GM19452 (cell line): ENCODE data around the gene CALML3.
"Not testable (repeated sequence)": the region's sequence is repeated elsewhere in the genome, so short reads cannot be mapped to it uniquely, and the experiment has no call there.

Experiments
- ATAC-seq: cut with Tn5 transposase; IDR thresholded peaks from one replicate; pipeline ENCODE4 v1.9.1; 2021; ENCODE audit not compliant: unreplicated experiment

CALML3 gene

DNA sequence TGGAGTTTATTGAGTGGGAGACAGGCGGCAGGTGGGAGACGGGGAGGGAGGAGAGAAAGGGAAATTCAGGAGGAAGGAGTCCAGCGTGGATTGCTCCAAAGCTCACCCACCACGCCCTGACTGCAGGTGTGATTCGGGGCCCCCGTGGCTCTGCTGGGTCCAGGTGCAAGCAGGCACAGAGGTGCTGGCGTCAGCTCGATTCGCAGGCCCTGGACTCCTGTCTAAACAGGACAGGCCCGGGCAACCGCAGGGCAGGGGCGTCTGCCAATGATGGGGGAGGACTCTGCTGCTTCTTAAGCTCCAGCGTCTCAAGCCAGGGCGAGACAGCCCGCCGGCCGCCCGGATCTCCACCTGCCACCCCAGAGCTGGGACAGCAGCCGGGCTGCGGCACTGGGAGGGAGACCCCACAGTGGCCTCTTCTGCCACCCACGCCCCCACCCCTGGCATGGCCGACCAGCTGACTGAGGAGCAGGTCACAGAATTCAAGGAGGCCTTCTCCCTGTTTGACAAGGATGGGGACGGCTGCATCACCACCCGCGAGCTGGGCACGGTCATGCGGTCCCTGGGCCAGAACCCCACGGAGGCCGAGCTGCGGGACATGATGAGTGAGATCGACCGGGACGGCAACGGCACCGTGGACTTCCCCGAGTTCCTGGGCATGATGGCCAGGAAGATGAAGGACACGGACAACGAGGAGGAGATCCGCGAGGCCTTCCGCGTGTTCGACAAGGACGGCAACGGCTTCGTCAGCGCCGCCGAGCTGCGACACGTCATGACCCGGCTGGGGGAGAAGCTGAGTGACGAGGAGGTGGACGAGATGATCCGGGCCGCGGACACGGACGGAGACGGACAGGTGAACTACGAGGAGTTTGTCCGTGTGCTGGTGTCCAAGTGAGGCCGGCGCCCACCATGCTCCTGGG is at the start of gene CALML3:
TSS of gene CALML3 (plus strand) at position 321 of the 920 bp plus-strand sequence. CDS start at position 446, 125 bp downstream.
- ATAC-seq = no peak

DNA sequence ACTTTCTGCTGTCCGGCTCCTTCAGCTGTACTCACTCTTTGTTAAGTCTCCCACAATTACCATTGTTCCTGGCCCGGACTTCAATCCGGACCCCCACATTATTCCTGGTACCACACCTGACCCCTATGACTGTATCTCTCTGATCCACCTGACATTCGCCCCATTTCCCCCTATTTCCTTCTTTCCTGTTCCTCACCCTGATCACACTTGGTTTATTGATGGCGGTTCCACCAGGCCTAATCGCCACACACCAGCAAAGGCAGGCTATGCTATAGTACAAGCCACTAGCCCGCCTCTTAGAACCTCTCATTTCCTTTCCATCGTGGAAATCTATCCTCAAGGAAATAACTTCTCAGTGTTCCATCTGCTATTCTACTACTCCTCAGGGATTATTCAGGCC is 49.7 kb upstream of the CALML3 start:
- ATAC-seq = not testable (repeated sequence)

DNA sequence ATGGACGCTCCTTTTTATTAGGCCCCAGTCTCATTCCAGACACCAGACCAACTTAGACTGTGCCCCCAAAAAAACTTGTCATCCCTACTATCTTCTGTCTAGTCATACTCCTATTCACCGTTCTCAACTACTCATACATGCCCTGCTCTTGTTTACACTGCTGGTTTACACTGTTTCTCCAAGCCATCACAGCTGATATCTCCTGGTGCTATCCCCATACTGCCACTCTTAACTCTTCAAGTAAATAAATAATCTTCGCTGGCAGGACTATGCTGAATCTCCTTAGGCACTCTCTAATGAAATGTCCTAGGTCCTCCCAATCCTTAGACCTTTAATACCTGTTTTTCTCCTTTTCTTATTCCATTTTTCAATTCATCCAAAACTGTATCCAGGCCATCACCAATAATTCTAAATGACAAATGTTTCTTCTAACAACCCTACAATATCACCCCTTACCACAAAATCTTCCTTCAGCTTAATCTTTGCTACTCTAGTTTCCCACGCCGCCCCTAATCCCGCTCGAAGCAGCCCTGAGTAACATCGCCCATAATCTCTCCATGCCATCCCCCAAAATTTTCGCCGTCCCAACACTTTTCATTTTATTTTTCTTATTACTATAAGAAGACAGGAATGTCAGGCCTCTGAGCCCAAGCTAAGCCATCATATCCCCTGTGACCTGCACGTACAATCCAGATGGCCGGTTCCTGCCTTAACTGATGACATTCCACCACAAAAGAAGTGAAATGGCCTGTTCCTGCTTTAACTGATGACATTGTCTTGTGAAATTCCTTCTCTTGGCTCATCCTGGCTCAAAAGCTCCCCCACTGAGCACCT is 48.6 kb upstream of the CALML3 start:
- not testable (repeated sequence) for ATAC-seq

DNA sequence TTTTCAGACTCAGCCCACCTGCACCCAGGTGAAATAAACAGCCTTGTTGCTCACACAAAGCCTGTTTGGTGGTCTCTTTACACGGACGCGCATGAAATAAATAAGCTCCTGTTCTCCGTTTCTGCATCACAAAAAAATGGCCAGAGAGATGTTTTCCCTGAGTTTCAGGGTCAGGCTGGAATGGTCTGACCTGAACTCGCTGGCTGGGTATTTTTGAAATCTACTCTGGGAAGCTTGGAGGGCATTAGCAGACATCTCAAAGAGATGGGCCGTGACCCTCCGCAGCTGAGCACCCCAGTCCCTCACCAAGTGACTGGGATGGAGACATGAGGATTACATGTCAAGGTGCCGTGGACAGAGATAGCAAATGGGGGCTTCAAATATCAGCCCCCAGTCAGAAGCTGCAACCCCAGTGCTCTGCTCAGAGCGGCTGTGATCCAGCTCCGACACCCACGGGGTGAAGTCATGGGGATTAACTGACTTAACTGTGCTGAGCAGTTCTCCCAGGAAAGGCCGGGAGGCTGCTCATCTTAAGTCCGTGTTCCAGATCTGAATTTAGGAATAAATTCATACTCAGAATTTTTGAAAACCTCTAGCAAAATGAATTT is 47.7 kb upstream of the CALML3 start:
- no peak for ATAC-seq

DNA sequence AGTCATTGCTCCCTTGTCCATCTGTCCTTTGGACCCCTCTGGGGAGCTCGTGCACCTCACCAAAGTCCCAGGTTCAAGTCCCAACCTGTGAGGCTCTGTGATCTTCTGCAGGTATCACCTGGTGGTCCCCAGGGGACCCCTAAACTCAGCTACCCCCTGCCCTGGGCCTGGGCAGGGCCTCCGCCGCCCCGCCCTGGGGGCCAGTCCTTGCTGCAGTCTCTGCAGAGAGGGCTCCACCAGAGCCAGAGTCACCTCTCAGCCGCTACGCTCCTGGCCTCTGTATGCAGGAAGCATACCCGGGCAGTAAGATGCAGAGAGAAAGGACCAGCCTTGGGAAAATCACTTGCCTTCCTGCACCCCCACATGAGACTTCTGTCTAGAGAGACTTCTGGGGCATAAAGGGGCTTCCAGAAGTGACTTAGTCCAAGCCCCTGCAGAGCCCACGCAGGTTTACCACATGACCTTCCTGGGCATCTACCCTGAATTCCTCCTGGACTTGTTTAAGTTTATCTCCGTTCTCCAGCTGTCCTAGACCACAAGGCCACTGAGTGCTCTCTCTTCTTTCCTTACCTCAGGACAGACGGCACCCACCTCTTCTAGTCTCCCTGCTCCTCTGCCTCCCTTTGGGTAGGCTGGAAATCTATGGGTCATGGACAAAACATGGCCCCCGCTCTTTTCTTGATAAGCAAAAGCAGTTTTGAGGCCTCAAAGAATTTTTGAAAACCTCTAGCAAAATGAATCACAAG is 46.6 kb upstream of the CALML3 start:
- ATAC-seq = no peak

DNA sequence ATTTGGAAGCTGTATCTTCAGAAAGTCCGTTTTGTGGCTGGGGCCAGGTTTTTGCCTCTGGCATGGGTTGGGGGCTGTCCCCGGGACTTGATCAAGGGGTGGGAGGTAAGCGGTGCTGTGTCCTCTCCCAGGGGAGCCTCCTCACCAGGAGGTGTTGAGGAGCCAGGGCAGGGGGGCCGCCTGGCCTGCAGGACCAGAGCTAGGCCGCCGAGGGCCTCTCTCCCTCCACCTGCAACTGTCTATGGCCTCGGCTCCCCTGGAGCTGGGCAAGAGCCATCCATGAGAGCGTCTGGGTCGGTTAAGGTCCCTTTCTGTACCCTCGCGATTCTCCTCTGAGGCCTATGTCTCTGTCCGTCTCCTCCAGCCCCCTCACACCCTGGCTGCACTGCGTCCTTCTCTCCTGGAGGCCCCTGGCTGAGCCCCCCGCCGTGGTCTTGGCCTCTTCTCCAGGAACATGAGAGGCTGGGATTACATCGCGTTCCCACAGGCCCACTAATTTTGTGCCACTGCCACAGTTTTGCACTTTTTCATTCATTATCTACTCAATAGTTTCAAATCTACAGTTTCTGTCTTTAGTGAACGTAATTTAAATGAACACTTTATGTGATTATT is 46.0 kb upstream of the CALML3 start:
- ATAC-seq = no peak

DNA sequence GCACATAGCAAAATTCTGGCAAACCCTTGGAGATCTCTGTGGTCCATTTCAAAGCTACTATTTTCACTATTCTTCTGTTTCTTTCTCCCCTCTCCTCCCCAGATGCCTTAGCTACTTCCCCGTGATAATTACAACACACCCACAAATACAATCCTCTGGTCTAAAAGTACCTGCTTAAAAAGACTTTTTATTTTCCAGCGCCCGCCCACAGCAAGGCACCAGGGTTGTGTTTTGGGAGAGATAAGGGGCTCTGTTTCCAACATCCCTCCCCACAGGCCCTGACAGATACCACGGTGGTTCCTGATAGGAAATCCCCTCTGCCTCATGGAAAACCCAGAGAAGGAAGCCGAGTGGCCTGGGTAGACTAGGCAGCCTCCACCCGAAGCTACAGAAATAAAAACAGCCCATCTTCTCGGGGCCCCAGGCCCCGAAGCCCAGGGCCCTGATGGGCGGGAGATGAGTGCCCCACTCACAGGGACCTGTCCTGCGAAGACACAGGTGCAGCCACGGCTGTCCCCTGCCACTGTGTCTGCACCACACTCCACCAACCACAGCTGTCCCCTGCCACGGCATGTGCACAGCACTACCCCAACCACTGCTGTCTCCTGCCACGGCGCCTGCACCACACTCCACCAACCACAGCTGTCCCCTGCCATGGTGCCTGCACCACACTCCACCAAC is 45.1 kb upstream of the CALML3 start:
- ATAC-seq = no peak

DNA sequence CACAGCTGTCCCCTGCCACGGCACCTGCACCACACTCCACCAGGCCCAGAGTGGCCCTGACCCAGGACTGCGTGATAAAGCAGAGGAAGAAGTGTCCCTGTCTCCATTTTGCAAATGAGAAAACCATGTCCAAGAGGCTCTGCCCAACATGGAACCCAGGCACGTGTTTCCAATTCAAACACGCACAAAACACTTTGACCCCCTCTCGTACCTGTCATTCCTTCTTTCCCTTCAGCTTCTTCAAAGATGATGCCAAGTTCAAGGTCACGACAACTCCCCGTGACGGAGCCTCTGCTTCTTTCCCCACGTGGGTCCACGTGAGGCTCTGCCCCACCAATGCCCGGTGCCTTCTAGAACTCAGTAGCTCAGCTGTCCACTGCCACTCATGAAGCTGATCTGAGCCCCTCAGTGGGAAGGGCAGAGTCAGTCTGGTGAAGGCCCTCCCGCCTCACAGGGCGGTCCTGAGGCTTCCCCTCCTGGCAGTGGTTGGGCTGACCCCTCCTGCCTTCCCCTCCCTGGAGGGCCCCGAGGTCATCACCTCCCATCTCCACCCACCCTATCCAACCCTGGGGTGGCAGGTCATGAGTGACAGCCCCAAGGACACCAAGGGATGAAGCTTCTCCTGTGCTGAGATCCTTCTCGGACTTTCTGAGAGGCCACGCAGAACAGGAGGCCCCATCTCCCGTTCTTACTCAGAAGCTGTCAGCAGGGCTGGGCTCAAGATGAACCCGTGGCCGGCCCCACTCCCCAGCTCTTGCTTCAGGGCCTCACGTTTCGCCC is 44.4 kb upstream of the CALML3 start:
- ATAC-seq = no peak

DNA sequence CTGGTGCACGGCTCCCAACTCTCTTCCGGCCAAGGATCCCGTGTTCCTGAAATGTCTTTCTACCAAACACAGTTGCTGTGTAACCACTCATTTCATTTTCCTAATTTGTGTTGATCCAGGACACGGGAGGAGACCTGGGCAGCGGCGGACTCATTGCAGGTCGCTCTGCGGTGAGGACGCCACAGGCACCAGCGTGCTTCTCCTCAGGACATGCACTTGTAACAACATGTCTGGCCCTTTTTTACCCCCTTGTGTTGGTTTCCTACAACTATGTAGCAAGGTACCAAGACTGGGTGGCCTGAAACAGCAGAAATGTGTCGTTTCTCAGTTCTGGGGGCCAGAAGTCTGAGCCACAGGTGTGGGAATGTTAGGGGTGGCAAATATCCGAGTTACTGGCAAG is 43.6 kb upstream of the CALML3 start:
- no peak for ATAC-seq

DNA sequence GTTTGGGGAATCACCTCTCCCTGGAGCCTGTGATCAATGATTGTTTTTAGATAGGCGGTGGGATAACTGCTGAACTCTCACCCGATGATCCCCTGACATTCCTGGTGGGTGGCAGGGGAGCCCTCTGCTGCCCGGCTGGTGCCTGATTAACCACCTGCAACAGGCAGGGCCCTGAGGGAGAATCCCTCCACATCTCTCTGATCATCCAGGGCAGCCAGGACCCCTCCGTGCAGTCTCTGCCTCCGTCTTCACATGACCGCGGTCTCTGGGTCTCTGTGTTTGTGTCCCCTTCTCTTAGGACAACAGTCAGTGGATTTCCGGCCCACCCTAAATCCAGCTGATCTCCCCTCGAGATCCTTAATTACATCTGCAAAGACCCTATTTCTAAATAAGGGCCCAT is 42.7 kb upstream of the CALML3 start:
- no peak for ATAC-seq

DNA sequence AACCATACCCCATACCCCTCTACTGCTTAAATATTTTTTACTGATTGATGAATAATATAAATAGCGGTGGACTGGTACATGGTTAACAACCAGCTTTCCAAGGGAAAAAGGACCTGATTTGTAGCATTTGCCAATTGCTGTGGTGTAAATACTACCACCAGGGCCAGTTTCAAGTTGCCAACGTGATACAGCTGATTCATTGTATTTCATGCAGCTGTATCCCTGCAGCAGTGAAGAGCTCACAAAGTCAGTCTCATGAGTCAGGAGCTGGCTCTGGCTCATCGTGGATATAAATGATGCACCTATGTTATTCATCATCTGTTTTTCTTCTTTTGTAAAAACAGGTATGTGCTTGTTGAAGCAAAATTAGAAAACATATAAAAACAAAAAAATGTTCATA is 40.6 kb upstream of the CALML3 start:
- no peak for ATAC-seq

DNA sequence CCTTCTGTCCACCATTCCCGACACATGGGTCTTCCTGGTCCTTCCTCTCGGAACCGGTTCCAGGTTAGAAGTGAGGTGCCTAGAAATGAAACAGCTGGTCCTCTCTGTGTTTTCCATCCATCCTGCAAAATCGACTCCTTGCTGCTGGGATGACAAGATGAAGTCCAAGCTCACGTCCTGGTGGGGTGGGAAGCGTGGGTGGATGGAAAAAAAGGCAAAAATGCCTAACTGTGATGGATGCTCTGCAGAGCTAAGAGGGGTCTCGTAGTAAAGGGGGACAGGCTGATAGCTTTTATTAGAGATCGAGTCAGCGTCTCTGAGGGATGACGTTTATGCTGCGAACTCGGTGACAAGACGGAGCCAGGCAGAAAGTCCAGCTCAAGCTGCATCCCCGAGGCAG is 39.5 kb upstream of the CALML3 start:
- no peak for ATAC-seq

DNA sequence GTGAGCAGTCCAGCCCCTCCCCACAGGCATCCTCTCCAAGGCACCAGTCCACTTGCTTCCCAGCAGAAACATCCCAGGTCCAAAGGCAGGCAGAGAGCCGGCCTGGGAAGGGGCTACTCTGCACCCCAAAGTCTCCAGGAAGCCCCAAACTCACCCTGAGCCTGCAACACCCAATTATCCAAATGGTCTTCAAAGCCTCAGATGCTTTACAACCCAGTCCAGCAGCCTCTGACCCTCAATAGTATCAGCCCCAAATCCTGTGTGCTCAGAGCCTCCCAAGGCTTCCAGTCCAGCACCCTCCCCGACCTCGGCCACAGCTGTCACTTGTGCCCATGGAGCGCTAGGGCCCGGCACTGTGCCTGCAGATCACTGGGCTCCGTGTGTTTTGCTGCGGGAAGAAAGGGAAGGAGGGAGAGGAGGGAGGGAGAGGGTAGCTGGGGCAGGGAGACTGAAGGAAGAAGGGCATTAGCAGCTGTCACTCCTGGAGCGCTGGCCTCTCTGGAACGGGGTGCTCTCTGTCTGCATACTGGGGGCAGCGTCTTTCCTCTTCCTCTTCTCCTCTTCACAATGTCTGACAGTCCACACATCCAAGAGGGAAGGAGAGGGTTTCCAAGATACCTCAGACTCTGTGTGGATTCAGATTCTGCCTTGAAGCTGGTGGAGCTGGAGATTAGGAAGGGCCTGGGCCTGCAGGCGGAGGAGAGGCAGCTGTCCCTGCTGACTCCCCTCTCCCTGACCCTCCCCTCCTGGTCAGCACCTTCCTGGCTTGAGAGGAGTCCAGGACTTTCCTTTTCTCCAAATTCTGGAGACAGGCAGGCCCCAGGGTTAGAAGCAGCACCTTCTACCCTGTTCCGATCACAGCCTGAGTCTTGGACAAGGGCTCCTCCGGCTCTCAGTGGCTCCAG is 38.6 kb upstream of the CALML3 start:
- ATAC-seq = no peak

DNA sequence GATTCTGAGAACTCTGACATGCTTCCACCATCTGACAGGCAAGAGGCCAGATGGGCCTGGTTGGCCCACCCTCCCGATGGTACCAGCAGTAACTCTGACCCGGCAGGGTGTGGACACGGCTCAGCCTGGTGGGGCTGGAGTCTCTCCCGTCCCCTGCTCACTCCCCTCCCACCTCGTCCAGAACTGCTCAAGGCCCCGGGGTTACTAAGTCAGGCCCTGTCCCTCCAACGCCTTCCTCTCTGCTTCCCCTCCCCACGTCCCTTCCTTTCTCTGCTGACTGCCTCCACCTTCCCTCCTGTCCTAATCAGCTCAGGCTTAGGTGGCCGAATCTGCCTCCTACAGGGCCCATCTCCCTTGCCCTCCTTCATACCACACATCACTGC is 37.9 kb upstream of the CALML3 start:
- ATAC-seq = no peak

DNA sequence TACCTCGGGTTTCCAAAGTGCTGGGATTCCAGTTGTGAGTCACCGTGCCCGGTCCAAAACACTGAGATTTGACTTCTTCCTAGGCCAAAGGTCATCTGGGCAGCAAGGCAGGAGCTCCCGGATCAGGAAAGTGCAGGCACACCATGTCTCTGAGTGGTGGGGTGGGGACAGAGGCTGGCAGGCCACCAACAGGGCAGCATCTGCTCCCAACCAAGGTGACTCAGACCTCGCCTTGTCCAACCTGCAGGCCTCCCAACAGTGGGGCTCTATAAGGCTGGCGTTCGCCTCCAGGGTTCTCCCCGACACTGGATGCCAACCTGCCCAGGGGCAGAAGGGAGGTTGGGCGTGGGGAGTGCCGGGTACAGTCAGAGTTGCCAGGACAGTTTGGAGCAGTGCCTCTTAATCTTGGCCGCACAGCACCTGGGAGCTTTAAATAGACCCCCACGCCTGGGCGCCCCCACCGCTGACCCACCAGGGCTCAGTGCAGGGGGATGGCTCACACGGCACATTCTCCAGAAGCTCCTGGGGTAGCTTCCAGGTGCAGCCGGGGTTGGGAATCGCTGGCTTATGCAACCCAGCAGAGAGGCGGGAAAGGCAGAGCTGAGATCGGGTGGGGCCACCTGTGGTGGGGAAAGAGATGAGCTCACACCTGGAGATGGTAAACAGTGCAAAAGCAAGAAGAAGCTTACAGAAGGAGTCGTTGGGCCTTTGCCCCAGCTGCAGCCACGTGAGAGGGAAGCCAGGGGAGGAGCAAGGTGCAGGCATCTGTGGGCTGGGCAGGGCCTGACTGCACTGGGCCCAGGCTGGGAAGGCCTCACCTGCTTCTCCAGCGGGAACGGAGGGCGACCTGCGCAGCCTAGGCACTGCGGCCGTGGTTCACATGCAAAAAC is 36.2 kb upstream of the CALML3 start:
- no peak for ATAC-seq

DNA sequence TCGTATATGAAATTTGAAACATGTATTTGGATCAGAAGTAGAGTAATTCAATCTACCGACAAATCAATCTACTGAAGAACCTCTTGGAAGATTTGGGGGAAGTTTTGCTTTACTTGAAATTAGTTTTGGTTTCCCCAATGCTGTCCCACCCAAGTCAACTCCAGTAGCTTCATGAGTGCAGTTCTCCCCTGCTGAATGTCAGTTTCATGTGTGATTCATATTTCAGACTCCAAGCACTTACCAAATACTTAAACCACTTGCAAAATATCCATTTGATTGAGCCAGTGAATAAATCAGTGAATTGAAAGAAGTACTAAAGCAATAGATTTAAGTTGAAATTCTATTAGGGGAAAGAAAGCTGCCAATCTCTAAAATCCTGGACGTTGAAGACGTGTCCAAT is 34.7 kb upstream of the CALML3 start:
- no peak for ATAC-seq
